RPMI8226 (cell line): ENCODE measurements around the gene CDHR3.

ENCODE experiments used
- DNase-seq: peaks from one replicate; pipeline ENCODE4 v3.0.0-alpha.2; 2015

The CDHR3 gene

DNA sequence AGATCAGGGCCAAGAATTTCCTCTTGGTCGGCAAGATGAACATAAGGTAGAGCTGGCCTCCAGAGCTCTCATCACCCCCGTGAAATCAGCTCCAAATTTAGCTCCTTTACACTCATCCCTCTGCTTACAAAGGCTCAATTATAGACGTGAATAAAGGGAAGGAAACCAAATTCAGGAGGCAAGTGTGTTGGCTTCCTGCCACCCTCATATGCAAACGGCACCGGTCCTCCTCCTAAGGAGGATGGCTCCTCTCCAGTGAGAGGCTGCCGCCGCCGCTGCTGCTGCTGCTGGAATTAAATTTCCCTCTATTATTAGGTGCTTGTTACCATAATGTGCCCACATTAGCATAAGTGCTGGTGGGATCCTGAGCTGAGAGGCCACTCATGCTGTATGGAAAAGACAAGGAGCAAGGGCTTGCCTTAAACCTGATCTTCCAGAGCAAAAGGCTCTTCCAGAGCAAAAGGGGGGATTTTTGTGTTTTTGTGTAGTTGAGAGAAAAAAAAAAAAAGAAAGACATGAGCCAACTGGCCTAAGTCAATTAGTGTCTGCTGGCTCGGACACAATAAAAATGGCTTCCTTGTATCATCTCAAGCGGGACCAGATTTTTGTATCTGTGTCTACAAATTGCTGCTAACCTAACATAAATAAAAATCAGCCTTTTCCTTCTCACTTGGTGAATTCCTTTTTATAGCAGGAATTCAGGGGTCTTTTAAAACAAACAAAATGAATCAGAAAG, 68.4 kb downstream of the CDHR3 start:
- DNase-seq, result peak; percentile 62

DNA sequence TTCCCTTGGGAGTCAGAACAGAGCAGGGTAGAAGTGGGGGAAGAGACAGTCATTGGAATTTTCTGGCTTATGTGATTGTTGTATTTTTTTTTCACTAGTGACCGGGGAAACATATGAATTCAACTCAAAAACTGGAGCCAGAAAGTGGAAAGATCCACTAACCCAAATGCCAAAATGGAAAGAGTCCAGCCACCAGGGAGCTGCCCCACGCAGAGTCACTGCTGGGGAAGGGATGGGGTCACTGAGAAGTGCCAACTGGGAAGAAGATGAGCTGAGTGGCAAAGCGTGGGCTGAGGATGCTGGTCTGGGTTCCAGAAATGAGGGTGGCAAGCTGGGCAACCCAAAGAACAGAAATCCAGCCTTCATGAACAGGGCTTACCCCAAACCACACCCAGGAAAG, 69.2 kb downstream of the CDHR3 start:
- no peak for DNase-seq

DNA sequence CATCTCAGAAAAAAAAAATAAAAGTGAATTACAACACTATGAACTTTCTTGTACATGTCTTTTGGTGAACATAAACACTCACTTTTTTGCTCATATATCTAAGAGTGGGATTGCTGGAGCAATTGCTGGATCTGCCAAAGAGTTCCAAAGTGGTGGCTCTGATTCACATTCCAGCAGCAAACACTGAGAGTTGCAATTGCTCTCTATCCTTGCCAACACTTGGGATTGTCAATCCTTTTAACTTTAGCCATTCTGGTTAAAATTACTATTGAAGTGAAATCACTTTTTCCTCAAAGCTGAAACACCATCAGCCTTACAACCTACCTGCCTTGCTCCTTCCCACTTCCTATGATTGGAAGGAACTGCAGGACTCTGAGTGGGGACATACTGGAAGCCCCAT, 70.7 kb downstream of the CDHR3 start:
- no peak for DNase-seq

DNA sequence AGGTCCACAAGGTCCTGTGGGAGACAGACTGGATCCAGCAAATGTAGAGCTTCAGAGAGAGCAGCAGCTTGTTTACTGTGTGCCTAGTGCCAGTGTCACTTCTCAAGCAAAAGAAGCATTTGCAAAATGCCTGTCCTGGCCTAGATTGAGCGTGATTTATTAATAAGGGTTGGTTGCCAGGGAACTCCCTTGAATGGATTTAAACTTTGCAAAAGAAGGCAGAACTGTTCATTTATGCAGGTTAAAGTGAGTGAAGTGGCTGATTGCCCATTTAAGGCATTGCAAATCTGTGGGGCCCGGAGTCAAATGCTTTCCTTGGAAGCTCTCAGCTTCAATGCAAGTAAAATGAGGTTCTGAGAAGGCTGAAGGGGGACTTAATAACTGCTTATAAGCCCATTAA, 71.3 kb downstream of the CDHR3 start:
- no peak for DNase-seq

DNA sequence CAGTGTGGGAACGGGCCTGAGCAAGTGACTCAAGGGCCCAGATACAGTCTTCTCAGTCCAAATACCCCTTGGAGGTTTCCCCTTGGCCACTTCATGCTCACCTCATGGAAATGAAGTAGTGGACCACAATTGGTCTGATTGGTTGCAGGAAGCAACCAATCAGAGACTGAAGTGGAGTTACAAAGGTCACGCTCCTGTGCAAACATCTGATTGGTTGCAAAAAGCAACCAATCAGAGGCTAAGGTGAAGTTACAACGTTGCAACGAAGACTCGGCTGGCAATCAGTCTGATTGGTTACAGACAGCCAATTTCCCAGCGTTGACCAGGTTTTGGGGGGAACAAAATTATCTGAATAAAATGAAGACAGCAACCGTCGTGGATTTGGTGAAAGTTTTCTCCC, 72.5 kb downstream of the CDHR3 start:
- no peak for DNase-seq

DNA sequence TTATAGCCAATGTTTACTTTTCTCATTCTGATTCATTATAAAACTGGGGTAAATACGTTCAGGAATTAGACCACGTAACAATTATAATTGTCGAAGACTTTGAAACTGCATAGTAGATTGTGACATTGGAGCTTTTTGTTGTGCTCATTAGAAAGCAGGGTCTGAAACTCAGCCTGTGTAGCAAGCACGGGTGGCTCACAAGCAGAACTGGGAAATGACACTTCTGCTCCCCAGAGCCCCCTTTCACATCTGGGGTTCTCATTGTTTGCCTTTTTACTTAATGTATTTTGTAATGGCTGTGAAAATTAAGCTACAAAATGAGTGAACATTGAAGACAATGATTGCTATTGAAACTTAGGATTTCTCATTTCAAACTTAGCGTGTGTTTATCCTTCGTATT, 72.9 kb downstream of the CDHR3 start:
- DNase-seq, result no peak

DNA sequence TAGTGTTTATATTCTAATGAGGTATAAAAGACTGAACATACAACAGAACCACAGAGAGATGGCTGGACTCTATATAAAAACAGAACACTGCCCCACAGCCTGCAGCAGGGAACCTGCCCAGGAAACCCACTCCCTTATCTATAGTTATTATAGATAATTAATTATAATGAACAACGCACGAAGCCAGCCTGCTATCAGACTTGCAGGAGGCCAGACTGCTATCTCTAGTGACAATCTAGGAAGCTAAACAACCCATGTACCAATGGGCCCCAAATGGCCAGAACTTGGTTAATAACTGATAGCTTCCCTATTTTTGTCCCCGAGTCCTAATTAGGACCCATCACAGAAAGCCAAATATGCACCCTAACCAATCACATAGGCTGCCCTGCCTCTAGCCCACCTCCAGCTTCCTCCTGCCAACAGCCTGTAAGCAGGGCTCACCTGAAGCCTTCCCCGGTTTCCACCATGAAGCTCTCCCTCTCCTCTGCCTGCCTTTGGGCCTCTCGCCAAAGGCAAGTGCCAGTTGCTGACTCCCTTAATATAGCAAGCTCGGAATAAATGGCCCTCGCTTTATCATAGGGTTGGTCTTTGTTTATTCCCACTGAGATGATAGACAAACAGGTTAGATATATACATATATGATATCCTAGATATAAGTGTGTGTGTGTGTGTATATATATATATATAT, 74.6 kb downstream of the CDHR3 start:
- no peak for DNase-seq

DNA sequence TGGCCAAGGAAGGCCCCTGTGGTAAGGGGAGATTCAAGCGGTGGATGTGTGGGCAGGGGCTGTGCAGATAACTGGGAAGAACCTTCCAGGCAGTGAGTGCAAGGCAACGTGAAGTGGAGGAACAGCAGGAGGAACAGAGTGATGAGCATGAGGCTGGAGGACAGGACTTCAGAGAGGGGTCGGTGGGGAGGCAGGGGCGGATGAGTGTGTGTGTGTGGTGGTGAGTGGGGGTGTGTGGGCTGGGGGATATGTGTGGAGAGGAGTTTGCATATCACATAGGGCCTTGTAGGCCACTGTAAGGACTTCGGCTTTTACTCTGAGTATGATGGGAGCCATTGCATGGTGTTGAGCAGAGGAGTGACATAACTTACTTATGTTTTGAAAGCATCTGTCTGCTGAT, 75.2 kb downstream of the CDHR3 start:
- DNase-seq, result no peak

DNA sequence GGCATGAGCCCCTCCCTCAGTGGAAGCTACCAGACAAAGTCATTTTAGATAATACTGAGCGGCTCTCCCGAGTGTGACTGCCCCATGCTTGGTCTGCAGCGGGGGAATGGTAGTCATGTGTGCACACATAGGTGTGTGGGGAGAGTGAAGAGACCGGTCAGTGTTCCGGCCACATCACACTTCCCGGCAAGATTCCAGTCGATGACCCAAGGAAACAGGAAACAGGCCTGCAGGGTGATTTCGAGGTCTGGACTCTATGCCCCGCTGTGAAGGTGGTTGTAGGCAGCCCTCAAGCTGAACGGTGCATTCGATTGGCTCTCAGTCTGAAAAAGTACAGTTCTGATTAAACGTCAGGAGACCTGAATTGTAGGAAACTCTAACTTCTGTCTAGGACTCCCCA, 75.9 kb downstream of the CDHR3 start:
- DNase-seq, result no peak

DNA sequence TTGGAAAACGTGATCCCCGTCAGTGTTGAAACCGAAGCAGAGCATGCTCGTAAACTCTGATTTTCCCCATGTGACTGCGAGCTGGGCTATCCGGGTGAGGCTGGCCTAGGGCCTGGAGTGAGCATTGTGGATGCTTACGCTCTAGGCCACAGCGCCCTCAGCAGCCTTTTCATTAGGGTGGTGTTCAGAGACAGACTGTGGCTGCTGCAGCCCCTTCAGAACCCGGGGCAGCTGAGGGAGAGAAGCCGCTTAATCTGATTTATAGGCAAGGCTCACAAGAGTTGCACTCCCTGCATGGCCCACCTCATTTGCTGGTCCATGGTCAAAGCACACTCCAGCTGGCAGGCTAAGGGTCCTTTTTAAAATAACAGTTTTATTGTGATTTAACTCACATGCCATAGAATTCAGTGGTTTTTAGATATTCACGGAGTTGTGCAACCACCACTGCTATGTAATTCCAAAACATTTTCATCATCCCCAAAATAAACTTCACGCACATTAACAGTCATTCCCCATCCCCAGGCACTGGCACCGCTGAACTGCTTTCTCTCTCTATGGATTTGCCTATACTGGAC, 76.5 kb downstream of the CDHR3 start:
- DNase-seq, result no peak

DNA sequence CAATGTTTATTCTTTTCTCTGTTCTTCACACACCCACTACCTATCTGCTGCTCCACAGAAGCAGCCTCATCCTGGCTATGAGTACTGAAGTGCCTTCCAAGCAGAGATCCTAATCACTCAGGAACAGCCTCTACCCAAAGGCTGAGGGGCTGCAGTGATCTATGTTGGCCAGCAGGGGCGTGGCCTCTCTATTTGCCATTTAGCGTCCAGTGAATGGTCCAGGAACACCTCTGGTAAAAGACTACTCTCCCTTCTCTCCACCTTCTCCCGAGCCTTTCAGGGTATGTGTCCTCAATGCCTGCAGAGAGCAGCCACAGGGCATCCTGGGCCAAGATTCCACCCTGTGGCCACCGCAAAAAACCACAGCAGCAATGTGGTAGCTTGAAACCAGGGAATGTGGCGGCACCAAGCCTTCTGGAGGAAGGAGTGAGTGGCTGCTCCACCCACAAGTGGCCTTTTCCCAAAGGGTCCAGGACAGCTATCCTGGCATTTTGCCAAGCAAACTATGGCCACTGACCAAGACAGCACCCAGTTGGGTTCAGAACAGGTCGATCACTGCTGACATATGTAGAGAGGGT, 78.2 kb downstream of the CDHR3 start:
- peak; percentile 76 for DNase-seq

DNA sequence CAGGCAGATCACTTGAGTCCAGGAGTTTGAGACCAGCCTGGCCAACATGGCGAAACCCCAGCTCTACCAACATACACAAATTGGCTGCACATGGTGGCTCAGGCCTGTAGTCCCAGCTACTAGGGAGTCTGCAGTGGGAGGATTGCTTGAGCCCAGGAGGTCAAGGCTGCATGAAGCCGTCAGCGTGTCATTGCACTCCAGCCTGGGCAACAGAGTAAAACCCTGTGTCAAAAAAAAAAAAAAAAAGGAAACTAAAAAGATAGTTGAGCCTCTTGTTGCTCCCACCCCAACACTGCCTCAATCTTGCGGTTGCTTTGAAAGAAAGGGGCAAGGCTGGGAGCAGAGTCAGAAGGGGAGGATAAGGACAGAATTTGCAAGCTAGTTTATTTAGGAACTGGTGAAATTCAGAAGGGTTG, 79.1 kb downstream of the CDHR3 start:
- DNase-seq, result no peak

DNA sequence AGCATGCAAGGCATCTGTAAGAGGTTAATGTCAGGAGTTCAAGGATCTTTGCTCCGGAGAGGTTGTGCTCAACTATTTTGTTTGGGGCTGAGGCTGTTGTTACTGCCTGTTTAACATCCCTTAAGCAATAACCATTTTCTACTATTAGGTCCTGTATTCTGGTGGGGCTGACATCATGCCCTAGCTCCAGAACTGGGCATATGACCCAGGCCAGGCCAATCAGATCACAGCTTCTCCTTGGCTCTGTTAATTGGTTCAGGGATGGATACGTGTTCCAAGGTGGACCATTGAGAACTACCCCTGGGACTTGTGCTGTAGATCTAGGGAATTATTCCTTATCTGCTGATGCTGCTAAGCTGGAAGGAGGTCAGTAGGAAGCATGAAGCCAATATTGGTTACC, 82.1 kb downstream of the CDHR3 start:
- DNase-seq, result no peak

DNA sequence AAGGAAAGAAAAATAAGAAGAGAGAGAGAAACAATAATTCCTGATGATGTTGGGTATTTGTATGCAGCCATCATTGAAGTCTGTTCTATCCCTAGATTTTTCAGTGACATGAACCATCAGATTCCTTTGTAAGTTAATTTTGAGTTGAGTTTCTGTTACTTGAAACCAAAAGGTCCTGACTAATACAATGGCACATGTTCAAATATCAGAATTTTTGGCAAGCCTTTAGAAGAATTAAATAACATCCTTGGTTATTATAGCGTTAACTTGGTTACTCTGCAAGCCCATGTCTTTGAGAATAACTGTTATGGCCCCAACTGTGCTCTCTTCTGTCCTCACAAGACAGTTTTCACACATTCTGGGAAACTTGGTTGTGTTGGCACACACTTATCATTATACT, 82.5 kb downstream of the CDHR3 start:
- no peak for DNase-seq

DNA sequence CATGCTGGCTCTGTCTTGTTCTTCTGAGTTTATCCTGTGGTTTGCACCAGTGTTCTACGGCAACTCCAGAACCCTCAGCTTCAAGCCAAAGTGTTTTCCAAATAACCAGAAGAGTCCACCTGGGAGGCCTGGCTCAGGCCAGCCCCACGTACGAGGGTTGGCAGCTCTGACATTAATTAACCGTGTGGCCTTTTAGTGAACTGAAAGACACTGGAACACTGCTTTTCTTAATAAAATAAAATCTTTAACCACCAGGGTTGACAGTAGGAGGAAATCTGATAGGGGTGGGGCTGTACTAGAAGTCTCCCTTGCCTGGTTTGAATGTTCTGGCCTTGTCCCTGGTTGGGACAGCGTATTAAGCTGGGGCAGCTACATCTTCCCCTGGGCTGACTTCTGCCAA, 84.1 kb downstream of the CDHR3 start:
- no peak for DNase-seq

DNA sequence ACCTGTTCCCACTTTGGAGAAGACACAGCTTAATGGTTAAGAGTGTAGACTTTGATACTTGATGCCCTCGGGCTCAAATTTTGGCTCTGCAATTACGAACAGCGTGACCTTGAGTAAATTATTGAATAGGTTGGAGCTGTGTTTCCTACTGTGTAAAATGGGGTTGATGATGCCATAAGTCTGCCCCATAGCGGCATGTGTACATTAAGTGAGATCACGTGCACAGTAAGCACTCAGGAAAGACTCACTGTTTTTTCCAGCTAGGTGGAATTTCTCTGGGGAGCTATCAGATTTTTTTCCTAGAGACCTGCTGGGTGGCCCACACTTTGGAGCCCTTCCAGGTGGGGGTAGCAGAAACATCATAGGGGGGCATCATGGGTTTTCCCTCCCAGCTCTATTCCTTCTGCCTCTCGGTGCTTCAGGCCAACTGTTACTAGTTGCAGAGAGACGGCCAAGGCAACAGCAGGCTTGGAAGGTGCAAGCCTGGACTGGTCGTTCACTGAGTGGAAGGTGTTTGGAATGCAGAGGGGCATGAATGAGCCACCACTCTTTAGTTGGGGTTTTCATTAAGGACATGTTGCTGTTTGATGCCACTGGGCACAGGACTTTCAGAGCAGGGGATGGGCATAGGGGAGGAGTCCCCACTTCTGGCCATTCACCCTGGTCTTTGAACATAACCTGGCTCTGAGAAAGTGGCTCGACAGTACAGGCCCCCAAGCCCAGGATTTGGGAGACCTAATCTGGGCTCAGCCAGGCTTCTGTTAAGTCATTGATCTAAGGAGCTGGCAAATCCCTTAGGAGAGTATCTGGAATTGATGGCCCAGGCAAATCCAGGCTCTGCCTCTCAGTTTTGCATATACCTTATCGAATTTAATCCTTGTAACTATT, 85.0 kb downstream of the CDHR3 start:
- no peak for DNase-seq

DNA sequence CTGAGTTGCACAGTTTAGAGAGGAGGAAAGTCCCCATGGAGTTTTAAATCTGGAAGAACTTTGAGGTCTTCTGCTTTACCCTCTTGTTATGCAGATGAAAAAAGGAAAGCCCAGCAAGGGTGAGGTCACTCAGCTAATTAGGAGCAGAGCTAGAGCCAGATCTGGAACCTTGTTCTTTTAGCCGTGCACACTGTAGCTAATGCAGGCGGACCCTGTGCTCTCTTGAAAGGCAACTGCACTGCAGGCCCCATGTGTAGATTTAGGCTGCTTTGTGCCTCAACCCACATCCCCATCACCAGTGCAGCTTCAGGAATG, 85.6 kb downstream of the CDHR3 start:
- no peak for DNase-seq

DNA sequence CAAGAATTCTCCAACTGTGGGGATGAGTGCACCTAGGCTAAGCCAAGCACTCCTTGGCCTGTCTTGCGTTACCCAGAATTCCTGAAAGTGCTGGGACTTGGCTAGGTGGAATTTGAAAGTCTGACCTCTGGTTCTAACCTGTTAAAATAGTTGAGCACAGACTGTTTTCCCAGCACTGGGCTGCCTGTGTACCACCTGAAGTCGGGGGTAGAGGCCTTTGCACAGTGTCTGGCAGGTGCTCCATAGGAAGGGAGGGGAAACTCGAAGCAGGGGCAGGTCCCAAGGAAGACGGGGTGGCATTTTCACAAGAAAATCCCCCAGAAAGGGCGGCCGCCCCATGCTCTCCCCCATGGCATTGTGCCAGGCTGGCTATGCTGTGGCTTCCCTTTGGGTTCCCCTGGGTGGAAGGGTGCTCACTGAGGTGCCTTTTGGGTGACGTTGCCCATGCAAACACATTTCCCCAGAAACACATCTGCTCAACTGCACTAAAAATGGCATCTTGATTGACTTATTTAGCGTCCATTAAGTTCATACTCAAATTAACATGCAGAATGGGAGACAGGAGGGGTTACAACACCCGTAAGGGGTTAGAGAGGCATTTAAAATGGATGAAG, 86.2 kb downstream of the CDHR3 start:
- no peak for DNase-seq

DNA sequence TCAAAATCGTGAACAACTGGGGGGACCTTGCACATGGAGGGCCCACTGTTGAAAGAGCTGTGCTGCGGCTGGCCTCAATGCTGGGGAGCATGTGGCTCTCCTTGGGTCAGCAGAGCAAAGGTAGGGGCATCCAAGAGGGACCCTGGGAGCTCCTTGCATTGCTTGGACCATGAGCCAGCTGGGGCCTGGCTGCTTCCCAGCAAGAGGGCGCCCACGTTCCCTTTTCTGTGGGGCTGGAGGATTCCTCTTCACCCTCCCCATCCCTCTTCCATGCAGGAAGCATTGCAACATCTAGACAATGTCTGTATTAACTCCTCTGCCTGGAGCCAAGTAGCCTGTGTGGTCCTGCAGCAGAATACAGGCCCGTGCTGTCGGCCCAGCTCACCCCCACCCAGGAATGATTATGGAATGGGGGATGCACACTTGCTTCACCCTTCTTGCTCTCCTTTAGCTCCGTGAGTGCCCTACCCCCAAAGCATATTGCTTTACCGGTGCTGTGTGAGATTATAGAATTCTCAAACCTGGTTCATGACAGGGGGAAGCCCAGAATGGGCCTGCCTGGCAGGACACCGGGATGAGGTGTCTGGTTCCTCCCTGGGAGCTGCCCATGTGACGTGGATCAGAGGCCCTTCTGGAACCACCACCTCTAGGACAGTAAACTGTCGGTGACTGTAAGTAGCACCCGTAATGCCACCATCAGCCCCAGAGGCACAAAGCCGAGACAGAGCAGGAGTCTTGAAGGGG, 87.1 kb downstream of the CDHR3 start:
- DNase-seq, result no peak

DNA sequence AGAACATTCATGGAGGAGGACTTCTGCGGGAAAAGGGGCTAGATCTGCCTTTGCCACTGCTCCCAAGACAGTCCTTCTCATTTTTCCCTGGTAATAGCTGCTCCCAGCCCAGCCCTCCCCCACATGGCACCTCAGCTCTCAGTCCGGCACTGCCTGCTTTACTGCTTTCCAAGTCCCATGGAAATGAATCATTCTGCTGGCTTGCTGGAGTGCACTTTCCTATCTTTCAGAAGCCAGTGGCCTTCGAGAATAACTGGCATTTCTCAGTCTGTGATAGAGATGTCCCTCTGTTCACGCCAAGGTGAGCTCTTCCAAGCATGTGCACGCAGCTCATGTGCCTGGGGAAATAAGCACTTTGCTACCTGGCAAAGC, 87.7 kb downstream of the CDHR3 start:
- no peak for DNase-seq

DNA sequence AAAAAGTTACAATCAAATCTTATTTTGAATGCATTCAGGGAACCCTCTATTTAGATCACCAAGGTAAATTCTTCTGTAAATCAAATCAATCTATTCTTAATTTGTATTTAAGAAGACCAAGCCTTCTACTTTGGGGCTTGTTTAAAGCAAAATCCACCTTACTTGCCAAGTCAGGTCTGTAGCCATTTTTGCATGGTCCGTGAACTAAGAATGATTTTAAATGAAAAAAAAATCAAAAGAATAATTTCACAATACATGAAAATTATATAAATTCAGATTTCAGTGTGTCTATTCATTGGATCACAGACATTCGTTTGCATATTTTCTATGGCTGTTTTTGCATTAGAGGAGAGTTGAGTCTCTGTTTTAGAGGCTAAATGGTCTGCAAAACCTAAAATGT, 89.6 kb downstream of the CDHR3 start:
- no peak for DNase-seq

DNA sequence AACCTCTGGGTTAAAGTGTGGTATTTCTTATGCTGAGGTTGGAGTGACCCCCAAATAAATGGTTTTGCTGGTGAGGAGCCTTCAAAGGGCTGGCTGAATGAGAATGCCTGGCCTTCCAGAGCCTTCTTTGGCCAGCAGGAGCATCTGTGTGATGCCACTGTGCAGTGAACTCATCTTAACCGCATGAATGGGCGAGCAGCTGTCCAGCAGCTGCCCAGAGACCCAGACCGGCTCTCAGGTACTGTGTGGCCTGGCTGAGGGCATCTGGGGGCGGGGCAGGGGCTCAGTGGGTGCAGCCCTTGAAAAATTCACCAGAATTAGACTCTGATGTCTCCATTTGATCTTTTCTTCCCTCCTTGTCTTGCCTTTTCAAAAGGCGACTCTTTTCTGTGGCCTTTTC, 90.0 kb downstream of the CDHR3 start:
- DNase-seq, result no peak
